ENCODE measurements around the gene MSGN1.

The MSGN1 gene

GRCh38 chr2:17846676-17847075, 30.4 kb downstream of the MSGN1 start:
- no peak for DNase-seq (ENCODE audit: low read depth in 2 of 3, low spot score in 1 of 3)

GRCh38 chr2:17847236-17847635, 31.0 kb downstream of the MSGN1 start:
- DNase-seq (ENCODE audit: low read depth in 2 of 3, low spot score in 1 of 3) = no peak

GRCh38 chr2:17849275-17849674, 33.0 kb downstream of the MSGN1 start:
- no peak for DNase-seq (ENCODE audit: low read depth in 2 of 3, low spot score in 1 of 3)

- DNase-seq (ENCODE audit: low read depth in 2 of 3, low spot score in 1 of 3) = no peak
Observed at GRCh38 chr2:17850151-17850550, 33.9 kb downstream of the MSGN1 start.

- peak in 2 of 3 donors; percentile 3 to 24 for DNase-seq (ENCODE audit: low read depth in 2 of 3, low spot score in 1 of 3)
Observed at GRCh38 chr2:17851731-17852585, 35.7 kb downstream of the MSGN1 start.

- DNase-seq (ENCODE audit: low read depth in 2 of 3, low spot score in 1 of 3) = no peak
Observed at GRCh38 chr2:17853799-17854198, 37.5 kb downstream of the MSGN1 start.

- DNase-seq (ENCODE audit: low read depth in 2 of 3, low spot score in 1 of 3) = no peak
Observed at GRCh38 chr2:17857021-17857420, 40.8 kb downstream of the MSGN1 start.

- DNase-seq (ENCODE audit: low read depth in 2 of 3, low spot score in 1 of 3) = no peak
Observed at GRCh38 chr2:17858064-17858463, 41.8 kb downstream of the MSGN1 start.

GRCh38 chr2:17863539-17863938, 47.3 kb downstream of the MSGN1 start:
- no peak for DNase-seq (ENCODE audit: low read depth in 2 of 3, low spot score in 1 of 3)

- DNase-seq (ENCODE audit: low read depth in 2 of 3, low spot score in 1 of 3) = no peak
Observed at GRCh38 chr2:17864676-17865075, 48.4 kb downstream of the MSGN1 start.

GRCh38 chr2:17867133-17867532, 50.9 kb downstream of the MSGN1 start:
- DNase-seq (ENCODE audit: low read depth in 2 of 3, low spot score in 1 of 3) = no peak
